ENCODE measurements around the gene MRPL24. TPM values are rescaled to one million over a fixed set of nuclear protein-coding genes. Genes with fewer than 3 reads are reported as not detected.

Gene MRPL24
- total RNA-seq, 1 donor from 2014 or later: 46.5 TPM

DNA sequence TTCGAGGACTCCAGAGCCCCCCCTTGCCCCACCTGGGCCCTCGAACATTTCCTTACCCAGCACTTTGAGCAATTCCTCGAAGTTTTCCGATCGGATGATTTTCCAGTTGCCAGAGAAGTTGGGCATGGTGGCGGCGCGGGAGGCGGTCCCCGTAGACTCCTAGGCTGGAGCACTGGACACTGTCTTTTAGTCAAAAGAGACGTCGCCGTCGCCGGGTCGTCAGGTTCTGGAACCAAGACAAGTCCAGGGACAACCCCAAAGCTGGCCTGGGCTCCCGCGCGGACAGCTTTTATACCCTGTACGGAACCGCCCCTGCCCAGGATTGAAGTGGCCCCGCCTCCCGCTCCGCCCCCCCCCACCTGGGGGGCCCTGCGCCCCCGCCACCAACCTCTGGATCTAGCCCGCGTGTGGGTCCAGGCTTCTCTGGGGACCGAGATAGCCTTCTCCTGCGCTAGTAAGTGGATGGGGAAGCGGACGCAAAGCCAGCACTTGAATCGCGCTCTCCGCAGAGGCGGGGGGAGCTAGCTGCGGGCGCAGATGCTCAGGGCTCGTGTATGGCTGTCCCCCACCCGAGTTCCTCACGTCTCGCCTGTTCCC, 35.5 kb downstream of the MRPL24 start, which contains the start of gene CRABP2:
Gene CRABP2 (minus strand): TSS at position 263 of the 597 bp plus-strand sequence. CDS start 137 bp downstream, at position 126.
- peaks cover 42% of the 10 kb centered on the region for H3K4me1 Mint-ChIP-seq (ENCODE audit: low read depth, unreplicated experiment)
- Histone ChIP-seq H2AFZ (ENCODE audit: low read depth, low read length) (peak within 1 kb of the TSS; percentile 58), H3K9me3 (ENCODE audit: insufficient read depth, low read depth, low read length) (no peaks in the 10 kb centered on the region), H3K4me1 (ENCODE audit: insufficient read depth, low read length) (peaks cover 64% of the 10 kb centered on the region), H3K9ac (ENCODE audit: low read length) (peak within 1 kb of the TSS; percentile 66), H3K27me3 (ENCODE audit: insufficient read depth, low read length) (peaks cover 3% of the 10 kb centered on the region), H4K20me1 (ENCODE audit: insufficient read depth, low read length) (no peaks in the 10 kb centered on the region), H3K79me2 (ENCODE audit: insufficient read depth, low read length) (no peaks in the 10 kb centered on the region), H3K4me2 (ENCODE audit: low read length) (peak within 1 kb of the TSS; percentile 90), H3K36me3 (ENCODE audit: insufficient read depth, low read length) (no peaks in the 10 kb centered on the region), H3K27ac (ENCODE audit: low read depth, low read length) (no peak within 1 kb of the TSS), H3K4me3 (ENCODE audit: insufficient read depth, low read depth, low read length) (peak within 1 kb of the TSS; percentile 47)
- H3K27me3 Mint-ChIP-seq (ENCODE audit: low read depth, unreplicated experiment): no peaks in the 10 kb centered on the region
- peaks cover 6% of the 10 kb centered on the region for H3K36me3 Mint-ChIP-seq (ENCODE audit: low read depth, unreplicated experiment)
- DNase-seq (ENCODE audit: low read depth) (no peak), FAIRE-seq (no peak)
- peak within 1 kb of the TSS; percentile 88 for H3K4me3 Mint-ChIP-seq (ENCODE audit: unreplicated experiment)
- peak within 1 kb of the TSS; percentile 93 for H3K27ac Mint-ChIP-seq (ENCODE audit: unreplicated experiment)
- TF ChIP-seq EZH2 (IDR thresholded peaks at IDR 0.05; ENCODE audit: insufficient read depth, low read length): no peak
- TF ChIP-seq CTCF (IDR thresholded peaks at IDR 0.05; ENCODE audit: insufficient read depth, low read depth, low read length): no peak
- H3K9me3 Mint-ChIP-seq (ENCODE audit: unreplicated experiment): no peaks in the 10 kb centered on the region

- no peaks in the 10 kb centered on the region for H3K9me3 Mint-ChIP-seq (ENCODE audit: unreplicated experiment)
These were observed 36.0 kb downstream of the MRPL24 start for GRCh38 chr1:156704930-156705320.

More at GRCh38 chr1:156704930-156705320, 36.0 kb downstream of the MRPL24 start:
- peak overlapping the region; percentile 32 for H2AFZ ChIP-seq (ENCODE audit: low read depth, low read length)
- H3K4me3 Mint-ChIP-seq (ENCODE audit: unreplicated experiment): peak overlapping the region; percentile 88
- H3K27me3 Mint-ChIP-seq (ENCODE audit: low read depth, unreplicated experiment): no peaks in the 10 kb centered on the region
- H4K20me1 ChIP-seq (ENCODE audit: insufficient read depth, low read length): no peaks in the 10 kb centered on the region
- TF ChIP-seq CTCF (IDR thresholded peaks at IDR 0.05; ENCODE audit: insufficient read depth, low read depth, low read length): no peak
- TF ChIP-seq EZH2 (IDR thresholded peaks at IDR 0.05; ENCODE audit: insufficient read depth, low read length): no peak
- H3K4me3 ChIP-seq (ENCODE audit: insufficient read depth, low read depth, low read length): peak overlapping the region; percentile 47
- no peaks in the 10 kb centered on the region for H3K36me3 ChIP-seq (ENCODE audit: insufficient read depth, low read length)
- FAIRE-seq (no peak), DNase-seq (ENCODE audit: low read depth) (peak; percentile 56)
- H3K4me2 ChIP-seq (ENCODE audit: low read length): peak overlapping the region; percentile 90
- H3K4me1 ChIP-seq (ENCODE audit: insufficient read depth, low read length): peaks cover 59% of the 10 kb centered on the region
- peak overlapping the region; percentile 66 for H3K9ac ChIP-seq (ENCODE audit: low read length)
- no peak overlapping the region for H3K27ac ChIP-seq (ENCODE audit: low read depth, low read length)
- H3K36me3 Mint-ChIP-seq (ENCODE audit: low read depth, unreplicated experiment): peaks cover 10% of the 10 kb centered on the region
- H3K27ac Mint-ChIP-seq (ENCODE audit: unreplicated experiment): peak overlapping the region; percentile 83
- H3K9me3 ChIP-seq (ENCODE audit: insufficient read depth, low read depth, low read length): no peaks in the 10 kb centered on the region
- peaks cover 39% of the 10 kb centered on the region for H3K4me1 Mint-ChIP-seq (ENCODE audit: low read depth, unreplicated experiment)
- no peaks in the 10 kb centered on the region for H3K79me2 ChIP-seq (ENCODE audit: insufficient read depth, low read length)
- H3K27me3 ChIP-seq (ENCODE audit: insufficient read depth, low read length): peaks cover 3% of the 10 kb centered on the region
